Measurements from ENCODE around the gene PPARA.

PPARA gene

GRCh38 chr22:46150034-46150654 lies at the start of gene PPARA:
Gene PPARA (plus strand): TSS chr22:46150526. CDS start chr22:46198384, 47,858 bp downstream.
- peak; percentile 61 to 73 for DNase-seq (ENCODE audit: low read depth in 1 of 2, low spot score in 1 of 2)

- DNase-seq (ENCODE audit: low read depth in 1 of 2, low spot score in 1 of 2) = no peak
Measured at GRCh38 chr22:46102159-46102558, 48.2 kb upstream of the PPARA start.

- no peak for DNase-seq (ENCODE audit: low read depth in 1 of 2, low spot score in 1 of 2)
Measured at GRCh38 chr22:46102752-46103151, 47.6 kb upstream of the PPARA start.

GRCh38 chr22:46103181-46103580 lies 47.1 kb upstream of the PPARA start:
- no peak for DNase-seq (ENCODE audit: low read depth in 1 of 2, low spot score in 1 of 2)

- DNase-seq (ENCODE audit: low read depth in 1 of 2, low spot score in 1 of 2) = no peak
Measured at GRCh38 chr22:46103664-46104063, 46.7 kb upstream of the PPARA start.

- DNase-seq (ENCODE audit: low read depth in 1 of 2, low spot score in 1 of 2) = no peak
Measured at GRCh38 chr22:46104170-46104880, 46.0 kb upstream of the PPARA start.

- no peak for DNase-seq (ENCODE audit: low read depth in 1 of 2, low spot score in 1 of 2)
Measured at GRCh38 chr22:46104881-46105493, 45.3 kb upstream of the PPARA start.

GRCh38 chr22:46105494-46106278 lies 44.6 kb upstream of the PPARA start:
- no peak for DNase-seq (ENCODE audit: low read depth in 1 of 2, low spot score in 1 of 2)

GRCh38 chr22:46106279-46107022 lies 43.9 kb upstream of the PPARA start:
- DNase-seq (ENCODE audit: low read depth in 1 of 2, low spot score in 1 of 2) = no peak

- no peak for DNase-seq (ENCODE audit: low read depth in 1 of 2, low spot score in 1 of 2)
Measured at GRCh38 chr22:46107089-46107664, 43.1 kb upstream of the PPARA start.

- no peak for DNase-seq (ENCODE audit: low read depth in 1 of 2, low spot score in 1 of 2)
Measured at GRCh38 chr22:46107753-46108563, 42.4 kb upstream of the PPARA start.

- DNase-seq (ENCODE audit: low read depth in 1 of 2, low spot score in 1 of 2) = no peak
Measured at GRCh38 chr22:46108564-46109473, 41.5 kb upstream of the PPARA start.

- DNase-seq (ENCODE audit: low read depth in 1 of 2, low spot score in 1 of 2) = no peak
Measured at GRCh38 chr22:46109474-46110003, 40.8 kb upstream of the PPARA start.

- no peak for DNase-seq (ENCODE audit: low read depth in 1 of 2, low spot score in 1 of 2)
Measured at GRCh38 chr22:46110215-46110614, 40.1 kb upstream of the PPARA start.

- no peak for DNase-seq (ENCODE audit: low read depth in 1 of 2, low spot score in 1 of 2)
Measured at GRCh38 chr22:46111645-46112306, 38.5 kb upstream of the PPARA start.

- DNase-seq (ENCODE audit: low read depth in 1 of 2, low spot score in 1 of 2) = no peak
Measured at GRCh38 chr22:46112405-46112804, 37.9 kb upstream of the PPARA start.

- DNase-seq (ENCODE audit: low read depth in 1 of 2, low spot score in 1 of 2) = no peak
Measured at GRCh38 chr22:46113110-46113909, 37.0 kb upstream of the PPARA start.
